ENCODE results near the gene DDX20.
A peak's percentile ranks its signal among the peaks of the same experiment; 100 is the strongest.

Gene DDX20

GRCh38 chr1:111811891-111812290 is 56.2 kb downstream of the DDX20 start:
- DNase-seq (ENCODE audit: insufficient read length, low spot score) (no peak), FAIRE-seq (no peak)
- TF ChIP-seq POU2F2 (IDR thresholded peaks at IDR 0.05; ENCODE audit: low read depth, low read length) (no peak), SPI1 (IDR thresholded peaks at IDR 0.05; ENCODE audit: low read depth, low read length) (no peak), POLR2A (IDR thresholded peaks at IDR 0.05; ENCODE audit: low read depth, low read length) (no peak), TAF1 (IDR thresholded peaks at IDR 0.05; ENCODE audit: low read depth, low read length) (no peak), POLR2AphosphoS5 (IDR thresholded peaks at IDR 0.05; ENCODE audit: low read depth, low read length) (no peak), PAX5 (IDR thresholded peaks at IDR 0.05; ENCODE audit: insufficient read depth, low read length, severe bottlenecking) (no peak)

GRCh38 chr1:111812306-111812705 is 56.6 kb downstream of the DDX20 start:
- DNase-seq (ENCODE audit: insufficient read length, low spot score) (no peak), FAIRE-seq (no peak)
- no peak for TF ChIP-seq POU2F2 (IDR thresholded peaks at IDR 0.05; ENCODE audit: low read depth, low read length)
- no peak for TF ChIP-seq SPI1 (IDR thresholded peaks at IDR 0.05; ENCODE audit: low read depth, low read length)
- no peak for TF ChIP-seq PAX5 (IDR thresholded peaks at IDR 0.05; ENCODE audit: insufficient read depth, low read length, severe bottlenecking)
- no peak for TF ChIP-seq TAF1 (IDR thresholded peaks at IDR 0.05; ENCODE audit: low read depth, low read length)
- no peak for TF ChIP-seq POLR2AphosphoS5 (IDR thresholded peaks at IDR 0.05; ENCODE audit: low read depth, low read length)

- TF ChIP-seq POLR2AphosphoS5 (IDR thresholded peaks at IDR 0.05; ENCODE audit: low read depth, low read length) (no peak), TAF1 (IDR thresholded peaks at IDR 0.05; ENCODE audit: low read depth, low read length) (no peak), POLR2A (IDR thresholded peaks at IDR 0.05; ENCODE audit: low read depth, low read length) (no peak), PAX5 (IDR thresholded peaks at IDR 0.05; ENCODE audit: insufficient read depth, low read length, severe bottlenecking) (no peak), SPI1 (IDR thresholded peaks at IDR 0.05; ENCODE audit: low read depth, low read length) (no peak), POU2F2 (IDR thresholded peaks at IDR 0.05; ENCODE audit: low read depth, low read length) (no peak)
- DNase-seq (ENCODE audit: insufficient read length, low spot score), result no peak
- FAIRE-seq, result peak; percentile 16
These were observed 58.0 kb downstream of the DDX20 start for GRCh38 chr1:111813440-111814304.

- FAIRE-seq (no peak), DNase-seq (ENCODE audit: insufficient read length, low spot score) (no peak)
- no peak for TF ChIP-seq POU2F2 (IDR thresholded peaks at IDR 0.05; ENCODE audit: low read depth, low read length)
- no peak for TF ChIP-seq SPI1 (IDR thresholded peaks at IDR 0.05; ENCODE audit: low read depth, low read length)
- no peak for TF ChIP-seq POLR2A (IDR thresholded peaks at IDR 0.05; ENCODE audit: low read depth, low read length)
- no peak for TF ChIP-seq PAX5 (IDR thresholded peaks at IDR 0.05; ENCODE audit: insufficient read depth, low read length, severe bottlenecking)
- TF ChIP-seq POLR2AphosphoS5 (IDR thresholded peaks at IDR 0.05; ENCODE audit: low read depth, low read length), result no peak
- no peak for TF ChIP-seq TAF1 (IDR thresholded peaks at IDR 0.05; ENCODE audit: low read depth, low read length)
These were observed 58.6 kb downstream of the DDX20 start for GRCh38 chr1:111814305-111814628.

- TF ChIP-seq PAX5 (IDR thresholded peaks at IDR 0.05; ENCODE audit: insufficient read depth, low read length, severe bottlenecking), result no peak
- TF ChIP-seq TAF1 (IDR thresholded peaks at IDR 0.05; ENCODE audit: low read depth, low read length), result no peak
- no peak for TF ChIP-seq POLR2A (IDR thresholded peaks at IDR 0.05; ENCODE audit: low read depth, low read length)
- TF ChIP-seq POLR2AphosphoS5 (IDR thresholded peaks at IDR 0.05; ENCODE audit: low read depth, low read length), result no peak
- TF ChIP-seq SPI1 (IDR thresholded peaks at IDR 0.05; ENCODE audit: low read depth, low read length), result no peak
- TF ChIP-seq POU2F2 (IDR thresholded peaks at IDR 0.05; ENCODE audit: low read depth, low read length), result no peak
- DNase-seq (ENCODE audit: insufficient read length, low spot score) (no peak), FAIRE-seq (no peak)
These were observed 58.9 kb downstream of the DDX20 start for GRCh38 chr1:111814642-111815041.

Measured in GM12891 (cell line).